DMS79 treated with DMSO at 0.1 percent for 48 hours (cell line): ENCODE results near the gene TEX26.

ENCODE experiments used
- DNase-seq: peaks from one replicate; lab custom pipeline; 2025; lab: John Stamatoyannopoulos, UW

The TEX26 gene

DNA sequence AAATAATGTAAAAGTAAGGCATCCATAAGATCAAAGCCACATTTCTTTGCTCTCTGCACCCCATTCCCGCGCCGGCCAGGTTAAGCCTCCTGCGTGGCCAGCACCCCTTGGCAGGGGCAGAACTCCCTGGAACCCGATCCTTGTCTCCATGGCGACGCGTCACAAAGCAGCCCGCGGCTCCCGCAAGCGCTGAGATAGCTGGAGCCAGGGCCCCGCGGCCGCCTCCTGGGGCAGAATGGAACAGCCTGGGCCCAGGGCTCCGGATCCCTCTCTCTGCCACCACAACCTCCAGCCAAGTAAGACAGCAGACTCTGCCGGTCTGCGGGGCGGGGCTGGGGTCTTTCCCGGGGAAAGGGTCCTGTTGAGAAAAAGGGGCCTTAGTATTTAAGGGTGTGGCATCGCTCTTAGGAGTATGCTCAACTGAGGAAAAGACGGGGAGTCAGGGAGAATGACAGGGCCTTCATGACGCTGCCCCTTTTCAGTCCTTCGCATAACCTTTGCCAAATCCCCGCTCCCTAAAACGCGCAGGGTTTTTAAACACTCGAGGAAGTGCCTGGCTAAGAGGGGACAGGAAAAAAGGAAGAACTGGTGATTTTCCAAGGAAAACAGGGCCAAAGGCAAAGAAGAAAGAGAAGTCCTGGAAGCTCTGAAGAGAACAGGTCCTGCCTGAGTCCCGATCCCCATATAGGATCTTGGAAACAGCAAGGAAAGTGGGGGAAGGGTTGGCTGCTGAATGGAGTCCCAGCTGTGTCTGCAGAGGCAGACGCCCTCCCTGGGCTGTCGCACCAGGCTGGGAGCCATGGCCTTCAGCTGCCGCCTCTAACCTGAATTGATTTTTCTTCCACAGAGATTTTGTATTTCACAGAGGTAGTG lies at the start of gene TEX26:
TEX26 (plus strand) TSS at position 176 of the 873 bp plus-strand sequence; CDS start at position 236, 60 bp downstream.
- no peak for DNase-seq

DNA sequence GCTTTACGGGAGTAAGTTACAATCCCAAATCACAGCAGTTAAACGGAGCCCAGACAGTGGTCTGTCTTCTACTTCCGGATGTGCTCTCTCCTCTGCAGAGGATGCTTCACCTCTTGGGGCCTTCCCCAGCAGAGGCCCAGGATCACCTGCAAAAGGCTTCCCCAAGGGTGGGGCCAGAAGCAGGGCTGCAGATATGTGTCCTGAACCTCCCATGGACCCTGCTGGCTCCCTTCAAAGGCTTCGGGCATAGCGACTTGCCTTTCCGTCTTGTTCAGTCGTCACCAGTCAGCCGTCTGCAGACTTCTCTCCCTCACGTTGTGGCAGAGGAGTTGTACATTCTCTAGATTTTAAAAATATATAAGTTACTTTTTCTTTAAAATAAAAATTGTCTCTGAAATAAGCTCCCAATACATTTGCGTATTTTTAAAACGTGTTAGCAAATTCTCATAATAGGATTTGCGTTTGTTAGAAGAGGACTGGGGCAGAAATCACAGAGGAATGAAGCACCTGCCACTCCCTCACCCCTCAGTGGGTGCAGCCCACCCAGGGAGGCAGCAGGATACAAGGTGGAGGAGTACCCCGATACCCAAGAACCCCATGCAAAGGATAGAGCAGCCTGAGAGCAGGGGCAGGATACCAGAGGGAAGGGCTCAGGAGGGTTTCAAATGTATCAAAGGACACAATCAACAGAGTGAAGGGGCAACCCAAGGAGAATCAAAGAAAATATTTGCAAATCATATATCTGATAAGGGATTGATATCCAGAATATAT lies 49.3 kb upstream of the TEX26 start:
- no peak for DNase-seq

DNA sequence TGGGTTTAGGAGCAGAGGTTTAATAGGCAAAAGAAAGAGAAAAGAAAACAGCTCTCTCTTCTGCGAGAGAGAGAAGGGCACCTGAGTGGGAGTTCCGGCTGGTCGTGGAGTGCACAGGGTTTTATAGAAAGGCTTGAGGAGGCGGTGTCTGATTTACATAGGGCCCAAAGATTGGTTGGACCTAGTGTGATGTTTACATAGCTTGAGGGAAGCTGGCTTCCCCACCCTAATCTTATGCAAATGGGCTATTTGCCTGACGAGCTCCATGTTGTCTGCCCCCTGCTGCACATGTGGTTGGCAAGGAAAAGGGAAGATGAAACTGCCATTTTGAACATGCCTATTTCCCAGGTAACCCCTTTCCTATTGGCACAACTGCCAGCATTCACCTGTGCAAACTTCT lies 47.9 kb upstream of the TEX26 start:
- no peak for DNase-seq

DNA sequence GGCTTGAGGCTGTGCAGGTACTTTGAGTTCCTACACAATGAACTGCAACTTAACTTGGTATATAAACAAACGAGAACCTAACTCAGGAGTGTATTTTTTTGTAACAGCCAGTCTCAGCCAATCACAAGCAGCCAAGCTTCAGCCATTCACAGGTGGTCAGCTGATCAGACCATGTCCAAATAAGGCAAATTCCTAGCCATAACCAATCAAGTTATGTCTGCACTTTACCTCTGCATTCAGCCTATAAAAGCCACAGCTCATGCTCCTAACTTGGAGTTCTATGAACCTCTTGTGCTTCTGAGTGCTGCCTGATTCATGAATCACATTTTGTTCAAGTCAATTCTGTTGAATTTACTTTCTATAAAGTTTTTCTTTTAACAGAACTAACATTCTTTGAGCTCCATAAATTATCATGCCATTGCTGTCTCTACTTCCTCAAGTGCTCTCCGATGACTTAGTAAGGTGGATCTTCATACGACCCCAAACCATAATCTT lies 43.2 kb upstream of the TEX26 start:
- DNase-seq, result no peak

DNA sequence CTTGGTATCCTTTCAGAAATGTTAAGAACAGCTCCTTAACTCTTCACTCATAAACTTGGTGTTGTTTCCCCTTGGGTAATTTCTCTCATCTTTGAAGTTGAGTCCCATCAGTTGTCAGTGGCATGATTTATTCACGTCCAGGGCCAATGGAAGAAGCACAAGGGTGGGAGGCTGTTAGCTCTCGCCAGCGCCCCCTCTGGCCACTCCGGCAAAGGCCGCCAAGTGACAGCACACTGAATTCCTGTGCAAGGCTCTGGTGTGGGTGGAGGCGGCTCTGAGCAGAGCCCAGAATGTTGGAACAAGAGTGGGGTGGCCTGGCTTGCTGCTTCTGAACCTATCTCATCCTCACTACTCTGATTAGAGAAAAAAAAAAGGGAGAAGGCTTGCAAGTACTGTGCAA lies 39.5 kb upstream of the TEX26 start:
- DNase-seq, result no peak

DNA sequence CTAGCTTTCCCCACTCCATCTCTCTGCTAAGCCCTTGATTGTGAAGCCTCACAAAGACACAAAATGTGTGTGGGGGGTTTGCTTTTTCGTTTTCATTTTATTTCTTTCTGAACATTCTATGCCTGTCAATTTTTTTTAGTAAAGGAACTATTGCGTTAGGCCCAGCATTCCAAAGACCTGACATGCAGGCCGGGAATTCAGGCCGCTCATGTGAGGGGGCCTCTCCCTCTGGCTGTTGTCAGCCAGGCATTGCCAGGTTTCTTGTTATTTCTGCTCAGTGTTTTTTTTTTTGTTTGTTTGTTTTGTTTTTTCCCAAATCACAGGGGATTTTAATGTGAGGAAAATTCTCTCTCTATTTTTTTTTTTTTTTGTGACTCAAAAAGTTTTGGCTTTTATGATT lies 36.7 kb upstream of the TEX26 start:
- DNase-seq, result no peak

DNA sequence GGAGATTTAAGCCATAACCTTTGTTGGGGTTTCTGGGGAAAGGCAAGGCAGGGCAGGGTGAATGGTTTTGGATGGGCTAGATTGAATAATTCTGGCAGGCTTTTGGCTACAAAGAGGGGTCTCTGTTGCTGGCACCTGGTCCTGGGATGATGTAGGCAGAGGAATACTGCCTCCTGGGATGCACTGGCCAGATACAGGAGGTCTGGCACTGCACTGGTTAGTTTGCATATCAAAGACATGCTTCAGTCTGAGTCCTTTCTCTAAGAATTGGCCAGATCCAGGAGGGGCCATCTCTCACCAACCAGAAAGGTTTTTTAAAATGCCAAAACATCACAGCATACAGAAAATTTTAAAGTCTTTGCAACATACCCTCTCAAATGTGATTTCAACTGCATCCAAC lies 34.4 kb upstream of the TEX26 start:
- DNase-seq, result no peak

DNA sequence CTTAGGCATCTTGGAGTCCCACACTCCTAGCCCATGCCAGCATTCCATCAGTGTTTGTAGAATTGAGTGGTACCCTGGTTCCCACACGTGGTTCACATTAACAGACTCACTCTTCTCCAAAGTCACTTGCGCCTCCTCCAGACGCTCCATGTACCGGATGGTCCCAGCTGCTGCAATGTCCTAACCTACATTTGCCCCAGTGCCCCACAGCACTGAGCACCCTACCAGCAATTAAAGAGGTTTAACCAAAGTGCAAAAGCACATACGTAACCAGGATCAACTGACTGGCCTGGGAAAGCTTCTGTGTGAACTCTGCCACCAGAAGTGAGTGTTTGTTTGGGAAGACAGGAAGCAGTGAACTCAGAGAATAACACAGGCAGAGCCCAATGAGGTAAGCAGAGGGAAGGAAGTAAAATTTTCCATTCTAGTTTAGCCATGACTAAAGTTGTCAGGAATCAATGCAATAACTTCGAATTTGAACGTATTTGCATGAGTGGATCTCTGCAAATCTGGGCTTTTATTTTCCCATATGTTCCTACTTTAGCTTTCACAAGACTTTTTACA lies 33.7 kb upstream of the TEX26 start:
- DNase-seq, result no peak

DNA sequence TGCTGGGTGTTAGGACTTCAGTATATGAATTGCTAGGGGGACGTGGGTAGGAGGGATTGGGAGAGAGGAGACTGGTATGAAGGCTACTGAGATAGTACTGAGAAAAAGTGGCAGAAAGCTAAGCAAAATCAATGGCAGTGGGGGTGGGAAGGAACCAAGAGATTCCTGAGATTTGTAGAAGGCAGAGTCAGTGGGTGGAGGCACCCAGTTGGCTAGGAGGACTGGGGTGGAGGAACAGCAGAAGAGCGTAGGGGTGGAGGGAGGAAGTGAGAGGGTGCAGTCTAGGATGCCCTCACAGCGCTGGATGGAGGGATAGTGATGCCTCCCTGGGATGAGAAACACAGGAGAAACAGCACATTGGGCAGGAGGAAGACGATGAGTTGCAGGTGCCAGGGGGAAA lies 32.0 kb upstream of the TEX26 start:
- DNase-seq, result no peak

DNA sequence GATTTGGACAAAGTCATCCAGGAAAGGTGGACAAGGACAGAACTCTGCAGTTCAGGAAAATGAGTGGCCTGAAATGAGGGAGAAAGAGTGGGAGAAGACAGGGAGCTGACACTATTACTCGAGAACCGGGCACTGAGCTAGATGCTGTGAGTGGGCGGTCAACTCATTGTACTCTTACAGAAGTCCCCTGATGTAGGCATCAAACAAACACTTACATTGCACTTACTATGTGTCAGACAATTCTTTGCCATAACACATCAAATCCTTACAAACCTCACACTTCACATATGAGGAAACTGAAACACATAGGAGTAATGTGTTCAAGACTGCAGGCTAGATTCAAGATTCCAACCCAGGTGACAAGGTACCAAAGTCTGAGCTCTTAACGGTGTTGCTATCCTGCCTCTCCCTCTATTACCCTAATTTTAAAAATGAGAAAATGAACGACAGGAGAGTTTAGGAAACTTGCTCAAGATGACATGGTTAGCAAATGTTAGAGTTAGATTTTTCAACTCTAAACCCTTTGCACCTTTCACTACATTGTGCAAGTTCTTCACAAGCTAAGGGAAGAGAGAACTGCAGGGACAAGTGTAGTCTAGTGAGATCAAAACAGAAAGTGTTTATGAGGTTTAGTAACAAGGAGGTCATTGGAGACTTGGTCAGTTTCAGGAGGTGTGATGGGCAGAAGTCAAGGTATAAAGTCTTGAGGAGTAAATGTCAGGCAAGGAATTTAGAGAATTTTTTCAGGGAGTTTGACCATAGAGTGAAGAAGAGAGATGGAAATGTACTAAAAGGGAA lies 31.3 kb upstream of the TEX26 start:
- no peak for DNase-seq

DNA sequence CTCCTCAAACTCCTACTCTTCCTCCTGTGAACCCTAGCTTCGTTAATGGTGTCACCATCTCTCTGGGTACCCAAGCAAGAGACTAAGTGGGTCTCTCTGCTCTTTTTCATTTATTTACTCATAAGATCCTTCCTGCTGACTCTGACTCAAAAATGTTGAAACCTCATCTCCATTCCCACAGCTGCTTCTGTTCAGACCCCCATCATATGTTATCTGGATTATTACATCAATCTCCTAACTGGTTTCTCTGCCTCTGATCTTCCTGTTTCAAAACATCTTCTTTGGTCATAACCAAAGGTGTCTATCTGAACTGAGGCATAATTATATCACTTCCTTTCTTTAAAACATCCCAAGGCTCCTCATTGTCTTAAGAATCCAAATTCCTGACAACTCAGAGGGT lies 28.4 kb upstream of the TEX26 start:
- DNase-seq, result no peak

DNA sequence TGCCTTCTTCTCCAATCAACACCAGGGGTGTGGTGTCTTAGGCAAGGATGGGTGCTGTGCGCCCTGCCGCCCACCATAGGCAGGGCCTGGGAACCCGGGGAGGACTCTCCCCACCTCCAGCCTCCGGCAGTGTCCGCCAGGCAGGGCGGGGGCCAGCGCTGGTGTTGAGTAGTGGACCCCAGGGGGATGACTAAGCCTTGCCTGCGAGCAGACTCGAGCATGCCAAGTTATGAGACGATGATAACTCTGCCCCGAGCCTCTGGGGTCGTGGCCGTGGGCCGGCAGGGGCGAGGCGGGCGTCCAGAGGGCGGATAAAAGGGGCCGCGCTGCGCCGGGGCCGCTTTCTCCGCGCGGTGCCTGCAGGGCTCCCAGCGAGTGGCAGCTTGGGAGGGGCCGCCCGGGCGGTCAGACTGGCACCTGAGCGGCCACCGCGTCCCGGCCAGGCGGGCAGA lies 26.5 kb upstream of the TEX26 start, which contains the start of gene MEDAG:
MEDAG (plus strand) TSS at position 340 of the 452 bp plus-strand sequence. CDS start 245 bp downstream, outside the sequence.
- no peak for DNase-seq

DNA sequence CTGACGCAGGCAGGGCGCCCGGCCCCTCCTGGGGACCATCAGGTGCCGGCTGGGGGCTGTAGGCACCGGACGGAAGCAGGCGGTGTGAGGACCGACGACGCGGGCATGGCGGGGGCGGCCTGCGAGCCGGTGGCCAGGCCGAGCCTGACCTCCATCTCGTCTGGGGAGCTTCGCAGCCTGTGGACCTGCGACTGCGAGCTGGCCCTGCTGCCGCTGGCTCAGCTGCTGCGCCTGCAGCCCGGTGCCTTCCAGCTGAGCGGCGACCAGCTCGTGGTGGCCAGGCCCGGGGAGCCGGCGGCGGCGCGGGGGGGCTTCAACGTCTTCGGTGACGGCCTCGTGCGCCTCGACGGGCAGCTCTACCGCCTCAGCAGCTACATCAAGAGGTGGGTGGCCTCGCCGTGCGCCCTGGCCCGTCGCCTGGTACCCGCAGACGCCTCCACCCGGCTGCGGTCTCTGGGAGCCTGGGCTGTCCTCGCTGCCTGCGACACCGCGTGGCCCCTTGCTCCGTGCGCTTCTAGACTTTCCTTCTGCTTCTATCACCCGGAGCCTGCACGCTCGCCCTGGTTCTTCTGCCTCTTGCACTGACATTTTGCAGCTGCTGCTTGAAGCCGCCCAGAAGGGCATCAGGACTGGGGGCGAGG lies 25.9 kb upstream of the TEX26 start:
- DNase-seq, result no peak

DNA sequence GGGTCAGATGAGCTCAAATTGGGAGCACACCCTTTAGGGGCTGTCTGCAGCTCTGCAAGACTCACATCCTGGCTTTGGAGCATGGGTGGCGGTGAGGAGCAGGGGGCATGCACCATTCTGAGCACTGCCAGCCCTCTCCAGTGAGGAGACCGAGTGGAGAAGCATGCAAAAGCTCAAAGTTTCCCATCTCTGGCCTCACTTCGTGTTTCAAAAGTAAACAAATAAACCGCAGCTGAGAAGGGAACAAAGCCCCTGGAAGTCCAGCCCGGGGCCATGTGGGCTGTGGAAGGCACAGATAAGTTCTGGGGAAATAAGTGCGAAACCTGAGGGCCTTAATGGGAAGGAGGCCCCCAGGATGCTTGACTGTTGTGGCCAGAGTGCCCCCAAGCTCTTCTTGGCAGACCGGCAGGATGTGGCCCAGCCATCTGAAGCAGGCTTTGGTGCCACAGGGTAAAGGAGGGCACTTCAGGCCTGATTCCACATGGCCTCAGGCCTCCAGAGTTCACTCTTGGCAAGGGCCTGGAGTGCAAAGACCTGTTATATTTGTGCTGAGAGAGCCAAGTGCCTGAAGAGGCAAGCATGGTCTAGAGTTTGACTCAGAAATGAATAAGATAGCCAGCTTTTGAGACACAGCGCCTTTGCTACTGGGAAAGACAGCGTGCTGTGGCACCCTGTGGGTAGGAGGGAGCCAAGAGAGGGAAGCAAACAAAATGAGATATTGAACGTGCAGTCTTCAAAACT lies 25.2 kb upstream of the TEX26 start:
- DNase-seq, result peak; percentile 57

DNA sequence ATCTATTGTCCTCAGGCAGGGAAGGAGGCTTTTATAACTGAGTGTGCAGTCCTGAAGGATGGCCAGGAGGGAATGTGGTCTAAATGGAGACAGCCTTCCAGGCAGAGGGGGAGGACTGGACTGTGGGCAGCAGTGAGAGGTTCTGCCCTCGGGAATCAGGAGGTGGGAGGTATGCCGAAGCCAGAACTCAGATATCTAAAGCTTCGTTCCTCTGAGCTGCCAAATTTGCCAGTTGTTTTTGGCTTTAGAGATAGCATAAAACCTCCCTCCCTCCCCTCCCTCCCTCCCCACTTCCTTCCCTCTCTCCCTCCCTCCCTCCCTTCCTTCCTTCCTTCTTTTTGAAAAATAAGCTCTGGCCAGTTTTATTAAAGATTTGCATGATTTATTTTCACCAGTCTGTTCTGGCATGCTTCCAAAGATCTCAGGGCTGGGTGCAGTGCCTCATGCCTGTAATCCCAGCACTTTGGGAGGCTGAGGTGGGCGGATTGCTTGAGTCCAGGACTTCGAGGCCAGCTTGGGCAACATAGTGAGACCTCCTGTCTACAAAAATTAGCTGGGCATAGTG lies 24.0 kb upstream of the TEX26 start:
- peak; percentile 40 for DNase-seq

DNA sequence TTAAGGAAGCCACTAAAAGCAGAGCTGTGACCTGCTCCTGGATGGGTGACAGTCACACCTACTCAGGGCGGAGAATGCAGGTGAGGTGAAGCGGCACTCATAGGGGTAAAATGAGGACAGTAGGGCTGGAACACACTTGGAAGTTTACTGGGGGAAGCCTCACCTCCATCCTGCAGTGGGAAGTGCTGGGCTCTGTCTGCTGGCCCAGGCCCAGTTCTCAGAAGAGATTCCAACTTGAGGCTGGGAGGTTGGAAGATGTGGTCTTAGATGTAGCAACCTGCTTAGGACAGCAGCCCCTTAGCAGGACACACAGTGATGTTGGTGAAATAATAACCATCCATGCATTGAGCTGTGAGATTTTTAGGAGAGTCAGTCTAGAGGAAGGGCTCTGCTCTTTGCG lies 21.8 kb upstream of the TEX26 start:
- DNase-seq, result no peak

DNA sequence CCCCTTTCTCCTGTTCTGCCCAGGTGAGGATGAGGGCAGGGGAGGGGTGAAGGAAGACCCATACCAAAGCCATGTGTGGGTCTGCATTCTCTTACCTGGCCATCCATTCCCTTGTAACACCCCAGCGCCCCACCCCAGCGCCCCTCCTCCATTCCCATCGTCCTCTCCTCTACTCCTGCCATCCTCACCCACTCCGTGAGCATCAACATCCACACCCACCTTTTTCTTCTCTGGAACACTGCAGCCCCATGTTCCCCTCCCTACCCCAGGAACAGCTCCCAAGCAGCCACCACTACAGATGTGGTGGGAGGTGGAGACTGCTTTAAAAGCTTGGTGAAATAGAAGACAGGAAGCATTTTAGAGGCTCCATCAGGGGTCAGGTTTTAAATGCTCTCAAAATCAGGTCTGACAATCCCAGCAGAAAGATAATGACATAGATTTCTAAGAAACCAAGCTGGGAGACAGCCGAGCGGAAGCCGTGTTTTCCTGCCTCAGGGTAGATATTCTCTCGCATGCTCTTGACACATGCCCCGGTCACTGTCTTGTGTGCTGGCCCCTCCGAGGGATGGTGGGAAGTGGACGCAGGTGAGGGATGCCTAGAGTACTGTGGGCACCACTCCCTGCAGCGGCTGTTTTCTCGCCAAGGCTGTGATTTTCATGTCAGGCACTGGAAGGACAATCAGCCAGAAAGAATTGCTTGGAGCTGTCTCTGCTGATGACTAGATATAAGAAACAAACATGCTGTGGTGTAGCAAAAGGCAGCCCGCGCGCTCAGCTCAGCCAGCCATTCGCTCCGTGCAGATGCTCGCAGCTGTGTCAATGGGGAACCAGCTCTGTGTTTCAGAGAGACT lies 16.5 kb upstream of the TEX26 start:
- no peak for DNase-seq

DNA sequence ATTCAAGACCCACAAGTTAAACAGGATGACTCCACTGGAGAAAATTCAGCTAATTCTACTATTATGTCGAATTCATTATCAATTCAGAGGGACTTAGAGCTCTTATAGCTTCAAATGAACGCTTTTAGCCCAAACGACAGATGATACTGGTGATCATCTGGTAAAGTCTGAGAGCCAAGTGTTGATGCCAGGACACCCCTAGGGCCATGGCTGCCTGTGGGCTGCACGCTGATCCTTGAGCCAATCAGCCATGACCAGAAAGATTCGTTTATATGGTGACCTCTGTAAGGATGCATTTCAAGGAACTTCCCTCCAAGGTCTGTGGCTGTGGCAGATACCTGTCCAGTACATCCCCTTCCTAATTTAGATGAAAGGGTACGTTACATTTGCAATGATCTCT lies 15.5 kb upstream of the TEX26 start:
- DNase-seq, result no peak
